HFF-Myc (cell line): ENCODE results near the gene ASGR1.

Source experiments
- DNase-seq: peaks from one replicate; pipeline ENCODE4 v3.0.0-alpha.2; 2011; ENCODE audit warnings: low read depth; ENCODE audit errors: extremely low read depth
- H3K4me3 ChIP-seq: replicated peaks from 2 replicates; pipeline ENCODE4 v1.5.1; 2011; ENCODE audit warnings: low read depth, mild to moderate bottlenecking, control low read depth, low read length
- TF ChIP-seq, protein P1 (sequence below): IDR thresholded peaks from 2 replicates; pipeline ENCODE4 v1.5.1; 2012; ENCODE audit warnings: mild to moderate bottlenecking, low read depth, low read length, control low read depth; ENCODE audit errors: missing control alignments

ASGR1 gene

DNA sequence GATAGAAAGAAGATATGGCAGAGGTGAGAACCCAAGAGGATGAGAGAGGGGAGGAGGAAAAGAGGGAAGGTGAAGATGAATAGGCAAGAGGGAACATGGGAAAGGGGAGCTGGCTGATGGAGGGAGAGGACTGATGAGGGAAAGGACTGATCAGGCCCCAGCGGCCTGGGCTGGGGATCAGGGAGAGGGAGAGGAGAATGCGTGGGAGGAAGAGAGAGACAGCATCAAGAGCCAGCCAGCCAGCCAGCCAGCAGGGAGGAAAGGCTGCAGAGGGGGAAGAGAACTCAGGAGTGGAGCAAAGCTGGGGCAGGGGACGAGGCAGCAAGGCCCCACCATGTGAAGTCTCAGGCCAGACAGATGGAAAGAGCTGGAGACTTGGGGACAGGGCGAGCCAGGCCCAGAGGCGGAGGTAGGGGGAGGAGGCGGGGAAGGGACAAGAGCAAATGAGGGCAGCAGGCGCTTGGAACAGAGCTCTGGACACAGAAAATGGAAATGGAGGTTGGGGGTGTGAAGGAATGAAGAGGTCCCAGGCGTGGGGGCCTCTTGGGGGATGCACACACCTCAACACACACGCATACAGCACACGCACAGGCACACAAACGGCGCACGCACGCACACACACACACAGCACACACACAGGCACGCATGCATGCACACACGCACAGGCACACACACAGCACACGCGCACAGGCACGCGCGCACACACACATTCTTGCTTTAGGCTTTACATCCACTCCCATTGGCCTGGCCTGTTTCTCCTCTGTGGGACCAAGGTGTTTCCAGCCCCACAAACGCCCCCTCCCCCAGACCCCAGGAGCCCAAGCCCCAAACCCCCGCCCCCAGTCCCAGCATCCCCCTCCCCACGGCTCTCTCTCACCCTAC, 28.2 kb upstream of the ASGR1 start:
- no peak for DNase-seq
- TF ChIP-seq, protein P1, sequence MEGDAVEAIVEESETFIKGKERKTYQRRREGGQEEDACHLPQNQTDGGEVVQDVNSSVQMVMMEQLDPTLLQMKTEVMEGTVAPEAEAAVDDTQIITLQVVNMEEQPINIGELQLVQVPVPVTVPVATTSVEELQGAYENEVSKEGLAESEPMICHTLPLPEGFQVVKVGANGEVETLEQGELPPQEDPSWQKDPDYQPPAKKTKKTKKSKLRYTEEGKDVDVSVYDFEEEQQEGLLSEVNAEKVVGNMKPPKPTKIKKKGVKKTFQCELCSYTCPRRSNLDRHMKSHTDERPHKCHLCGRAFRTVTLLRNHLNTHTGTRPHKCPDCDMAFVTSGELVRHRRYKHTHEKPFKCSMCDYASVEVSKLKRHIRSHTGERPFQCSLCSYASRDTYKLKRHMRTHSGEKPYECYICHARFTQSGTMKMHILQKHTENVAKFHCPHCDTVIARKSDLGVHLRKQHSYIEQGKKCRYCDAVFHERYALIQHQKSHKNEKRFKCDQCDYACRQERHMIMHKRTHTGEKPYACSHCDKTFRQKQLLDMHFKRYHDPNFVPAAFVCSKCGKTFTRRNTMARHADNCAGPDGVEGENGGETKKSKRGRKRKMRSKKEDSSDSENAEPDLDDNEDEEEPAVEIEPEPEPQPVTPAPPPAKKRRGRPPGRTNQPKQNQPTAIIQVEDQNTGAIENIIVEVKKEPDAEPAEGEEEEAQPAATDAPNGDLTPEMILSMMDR: no peak
- no peak overlapping the region for H3K4me3 ChIP-seq

GRCh38 chr17:7205561-7205960, 26.4 kb upstream of the ASGR1 start:
- H3K4me3 ChIP-seq: peak overlapping the region; percentile 31
- TF ChIP-seq, protein P1: no peak
- DNase-seq: no peak

GRCh38 chr17:7204828-7205461, 25.8 kb upstream of the ASGR1 start:
- peak overlapping the region; percentile 31 for H3K4me3 ChIP-seq
- TF ChIP-seq, protein P1: no peak
- peak; percentile 52 for DNase-seq

DNA sequence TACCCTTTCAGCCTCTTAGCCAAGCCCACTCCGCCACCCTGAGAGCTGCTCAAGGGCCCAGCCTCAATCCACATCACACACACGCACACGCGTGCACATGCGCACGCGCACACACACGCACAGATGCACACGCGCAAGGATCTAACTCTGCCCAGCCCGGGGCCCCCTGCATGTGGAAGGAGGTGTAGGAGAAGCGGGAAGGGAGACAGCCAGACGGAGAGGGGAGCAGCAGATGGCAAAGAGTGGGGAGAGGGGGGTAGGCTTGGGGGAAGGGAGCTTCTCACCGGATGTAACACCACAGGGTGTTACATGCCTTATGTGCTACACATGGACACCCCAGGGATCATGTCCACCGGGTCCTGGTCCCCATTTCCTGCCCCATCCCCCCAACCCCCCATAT, 25.2 kb upstream of the ASGR1 start:
- TF ChIP-seq, protein P1: no peak
- DNase-seq: no peak

DNA sequence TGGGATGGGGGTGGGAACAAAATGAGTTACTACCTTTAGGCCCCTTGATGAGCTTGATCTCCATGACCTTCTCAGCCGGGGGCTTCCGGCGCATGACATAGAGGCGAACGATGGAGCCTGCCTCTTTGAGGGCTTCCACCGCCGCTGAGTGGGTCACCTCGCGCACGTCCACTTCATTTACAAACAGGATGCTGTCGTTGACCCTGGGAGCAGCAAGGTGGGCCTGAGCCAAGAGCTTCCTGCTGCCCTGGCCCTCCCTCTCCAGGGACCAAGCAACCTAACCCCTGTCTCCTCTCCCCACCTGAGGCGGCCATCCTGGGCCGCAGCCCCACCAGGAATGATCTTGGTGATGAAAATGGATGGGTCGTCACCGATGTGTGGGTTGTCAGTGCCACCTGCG, 24.2 kb upstream of the ASGR1 start:
- H3K4me3 ChIP-seq: no peak overlapping the region
- no peak for DNase-seq
- TF ChIP-seq, protein P1: no peak

More for the DNA sequence above, 25.2 kb upstream of the ASGR1 start:
- no peak overlapping the region for H3K4me3 ChIP-seq

DNA sequence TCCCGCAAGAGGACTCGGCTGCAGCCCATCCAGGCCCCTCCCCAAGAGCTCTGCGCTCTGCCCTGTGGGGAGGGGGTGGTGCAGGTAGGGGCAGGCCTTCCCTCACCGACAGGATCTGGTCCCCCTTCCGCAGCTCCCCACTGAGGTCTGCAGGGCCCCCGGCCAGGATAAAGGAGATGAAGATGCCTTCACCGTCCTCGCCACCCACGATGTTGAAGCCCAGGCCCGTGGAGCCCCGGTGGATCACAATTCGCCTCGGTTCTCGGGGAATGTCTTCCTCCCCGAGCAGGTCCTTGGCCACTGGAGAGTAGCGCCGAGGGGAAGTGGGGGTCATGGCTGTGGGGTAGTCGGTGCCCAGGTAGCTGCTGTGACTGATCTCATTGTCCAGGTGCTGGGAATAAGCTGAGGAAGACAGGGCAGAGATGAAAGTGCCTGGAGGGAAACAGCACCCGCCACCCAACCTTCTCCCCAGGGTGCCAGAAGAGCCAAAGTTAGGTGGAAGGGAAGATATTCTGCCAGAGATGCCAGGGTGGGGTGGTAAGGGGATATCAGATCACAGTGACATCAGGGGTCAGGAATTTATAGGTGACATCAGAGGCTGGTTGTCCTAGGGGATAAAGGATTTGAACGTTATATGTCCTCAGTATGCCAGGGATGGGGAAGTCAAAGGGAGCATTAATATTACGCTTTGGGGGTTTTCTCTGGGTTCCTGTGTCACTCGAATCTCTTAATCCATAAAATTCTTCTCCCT, 17.7 kb upstream of the ASGR1 start:
- no peak overlapping the region for H3K4me3 ChIP-seq
- TF ChIP-seq, protein P1: no peak
- DNase-seq: no peak
